Sigmoid colon (tissue), 4 donors: ENCODE results near the gene PLA2G5.

Experiments
- CTCF ChIP-seq, 4 experiments: fragments of 450-650 bp in 3 of 4; fragments of 200-600 bp in 1 of 4; IDR thresholded peaks; one replicate each; pipeline ENCODE4 v1.5.1; 2016 to 2019; ENCODE audit warnings: antibody characterized with exemption in 4 of 4, mild to moderate bottlenecking in 3 of 4, moderate library complexity in 2 of 4
- EP300 ChIP-seq, 4 donors: sonication (generic); formaldehyde crosslinking; IDR thresholded peaks; one replicate each; pipeline ENCODE4 v1.6.1; 2017; ENCODE audit warnings: antibody characterized with exemption in 4 of 4
- POLR2A ChIP-seq, 2 donors: fragments of 450-650 bp; IDR thresholded peaks; one replicate each; pipeline ENCODE4 v1.6.1; 2016; ENCODE audit warnings: antibody characterized with exemption in 2 of 2, mild to moderate bottlenecking in 2 of 2, moderate library complexity in 2 of 2
- POLR2AphosphoS5 ChIP-seq, 4 donors: sonication (generic); formaldehyde crosslinking; IDR thresholded peaks; one replicate each; pipeline ENCODE4 v1.6.1; 2017; ENCODE audit warnings: antibody characterized with exemption in 4 of 4

- TF ChIP-seq CTCF (IDR thresholded peaks at IDR 0.05) (no peak), POLR2A (IDR thresholded peaks at IDR 0.05) (no peak), EP300 (IDR thresholded peaks at IDR 0.05) (no peak), POLR2AphosphoS5 (IDR thresholded peaks at IDR 0.05) (no peak)
Observed at GRCh38 chr1:20057886-20058420, 12.0 kb upstream of the PLA2G5 start.
